ENCODE measurements around the gene SNX6.
"Not testable (repeated sequence)": the region's sequence is repeated elsewhere in the genome, so short reads cannot be mapped to it uniquely, and the experiment has no call there.

Gene SNX6

GRCh38 chr14:34520304-34520970 is 109.5 kb downstream of the SNX6 start:
- FAIRE-seq: not testable (repeated sequence)

Data from islet of Langerhans (tissue), 1 donor.